GM11168 (cell line): ENCODE results near the gene CAMTA1.
"Not testable (repeated sequence)": the region's sequence is repeated elsewhere in the genome, so short reads cannot be mapped to it uniquely, and the experiment has no call there.

ENCODE experiments used
- in situ Hi-C: fragments of 300-500 bp; cut with MboI; formaldehyde crosslinking; loops from one replicate; pipeline ENCODE4 v1.12.0; 2022; ENCODE audit warnings: low sequenced_read_pairs; ENCODE audit not compliant: unreplicated experiment

The CAMTA1 gene

DNA sequence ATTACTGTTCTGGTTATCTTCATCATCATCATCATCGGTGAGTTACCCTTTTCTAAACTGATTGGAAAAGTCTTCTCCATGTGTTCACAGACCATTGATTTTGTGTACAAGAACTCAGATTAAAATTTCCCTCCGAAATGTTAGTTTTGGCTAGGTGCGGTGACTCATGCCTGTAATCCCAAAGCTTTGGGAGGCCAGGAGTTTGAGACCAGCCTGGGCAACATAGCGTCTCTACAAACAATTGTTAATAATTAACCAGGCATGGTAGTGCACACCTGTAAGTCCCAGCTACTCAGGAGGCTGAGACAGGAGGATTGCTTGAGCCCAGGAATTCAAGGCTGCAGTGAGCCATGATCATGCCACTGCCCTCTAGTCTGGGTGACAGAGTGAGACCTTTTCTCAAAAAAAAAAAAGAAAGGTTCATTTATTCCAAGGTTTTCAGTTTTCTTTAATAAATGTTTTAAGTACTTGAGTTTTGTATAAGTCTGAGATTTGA, 992.9 kb downstream of the CAMTA1 start:
- in situ Hi-C loops = no loop called here

DNA sequence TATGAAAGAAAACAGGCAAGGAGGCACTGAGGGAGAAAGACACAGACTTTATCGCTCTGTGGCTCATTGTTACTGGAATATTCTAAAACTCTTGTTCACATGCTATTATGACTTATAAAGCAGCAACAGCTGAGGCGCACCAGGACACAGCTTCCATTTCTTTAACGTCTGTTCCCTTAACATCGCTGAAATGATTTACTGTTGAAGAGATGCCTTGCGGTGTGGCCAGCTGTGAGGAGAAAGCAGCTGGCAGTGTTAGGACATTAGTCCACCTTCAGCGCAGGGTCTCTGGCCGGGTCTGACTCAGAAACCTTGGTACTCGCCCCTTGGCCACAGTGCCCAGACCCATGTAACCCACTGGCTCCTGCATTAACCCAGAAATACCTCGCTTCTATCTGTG, 995.7 kb downstream of the CAMTA1 start:
- in situ Hi-C loops = no loop called here

DNA sequence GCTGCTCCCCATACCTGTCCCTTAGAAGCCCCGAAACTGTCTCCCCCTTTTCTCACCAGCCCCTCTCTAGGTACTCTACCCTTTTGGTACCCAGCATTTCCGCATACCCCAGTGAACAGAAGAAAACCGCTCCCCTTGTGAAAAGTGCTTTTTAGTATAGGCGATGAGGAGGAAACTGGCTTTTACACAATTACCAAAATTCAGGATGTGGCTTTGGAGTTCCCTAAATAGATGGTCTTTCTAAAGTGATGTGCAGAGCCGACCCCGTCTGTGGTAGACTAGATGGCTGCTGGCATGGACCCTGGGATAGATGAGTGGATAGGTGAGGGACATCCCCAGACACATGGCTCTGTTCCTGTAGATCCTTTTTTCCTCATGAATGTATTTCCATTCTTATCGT, 996.2 kb downstream of the CAMTA1 start:
- in situ Hi-C loops = no loop called here

DNA sequence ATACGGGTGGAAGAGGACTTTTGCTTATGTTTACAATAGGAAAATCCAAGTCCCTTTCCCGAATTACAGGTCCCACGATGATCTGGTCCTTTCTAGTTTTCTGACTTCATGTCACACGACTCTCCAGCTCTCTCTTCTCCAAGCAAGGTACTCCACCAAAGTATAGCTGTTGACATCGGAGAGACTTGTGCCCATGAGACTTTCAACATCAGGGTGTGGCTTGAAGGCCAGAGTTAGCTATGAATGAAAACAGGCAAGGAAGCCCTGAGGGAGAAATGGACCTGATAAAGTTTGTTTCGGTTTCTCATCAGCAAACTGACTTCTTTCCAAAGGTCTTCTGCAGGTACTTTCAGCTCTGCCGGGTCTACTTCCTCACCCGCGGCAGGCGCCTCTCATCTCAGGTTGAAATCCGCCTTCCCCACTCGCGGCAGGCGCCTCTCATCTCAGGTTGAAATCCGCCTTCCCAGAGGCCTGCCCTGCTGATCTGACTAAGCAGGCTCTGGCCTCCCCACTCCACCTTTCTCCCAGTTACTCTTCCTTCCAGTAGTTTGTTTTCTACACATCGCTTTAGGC, 996.8 kb downstream of the CAMTA1 start:
- in situ Hi-C loops = no loop called here

DNA sequence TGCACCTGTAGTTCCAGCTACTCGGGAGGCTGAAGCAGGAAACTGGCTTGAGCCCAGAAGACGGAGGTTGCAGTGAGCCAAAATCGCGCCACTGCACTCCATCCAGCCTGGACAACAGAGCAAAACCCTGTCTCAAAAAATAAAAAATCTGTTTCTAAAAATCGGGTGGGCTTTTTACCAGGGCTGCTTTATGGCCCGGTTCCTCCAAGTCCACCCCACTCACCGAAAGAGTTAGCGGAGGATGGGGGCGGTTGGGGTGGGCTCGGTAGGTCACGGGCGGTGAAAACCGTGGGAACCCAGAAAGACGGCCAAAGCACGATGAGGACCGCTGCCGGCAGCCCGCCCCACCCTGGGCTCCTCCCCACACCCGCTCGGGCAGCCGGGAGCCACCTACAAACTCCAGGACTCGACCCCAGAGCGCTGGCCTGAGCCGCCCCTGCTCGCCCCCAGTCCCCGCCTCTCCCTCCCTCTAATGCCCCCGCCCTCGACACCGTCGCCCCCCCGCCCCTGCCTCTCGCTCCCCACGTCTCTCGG, 998.0 kb downstream of the CAMTA1 start:
- in situ Hi-C loops = no loop called here

DNA sequence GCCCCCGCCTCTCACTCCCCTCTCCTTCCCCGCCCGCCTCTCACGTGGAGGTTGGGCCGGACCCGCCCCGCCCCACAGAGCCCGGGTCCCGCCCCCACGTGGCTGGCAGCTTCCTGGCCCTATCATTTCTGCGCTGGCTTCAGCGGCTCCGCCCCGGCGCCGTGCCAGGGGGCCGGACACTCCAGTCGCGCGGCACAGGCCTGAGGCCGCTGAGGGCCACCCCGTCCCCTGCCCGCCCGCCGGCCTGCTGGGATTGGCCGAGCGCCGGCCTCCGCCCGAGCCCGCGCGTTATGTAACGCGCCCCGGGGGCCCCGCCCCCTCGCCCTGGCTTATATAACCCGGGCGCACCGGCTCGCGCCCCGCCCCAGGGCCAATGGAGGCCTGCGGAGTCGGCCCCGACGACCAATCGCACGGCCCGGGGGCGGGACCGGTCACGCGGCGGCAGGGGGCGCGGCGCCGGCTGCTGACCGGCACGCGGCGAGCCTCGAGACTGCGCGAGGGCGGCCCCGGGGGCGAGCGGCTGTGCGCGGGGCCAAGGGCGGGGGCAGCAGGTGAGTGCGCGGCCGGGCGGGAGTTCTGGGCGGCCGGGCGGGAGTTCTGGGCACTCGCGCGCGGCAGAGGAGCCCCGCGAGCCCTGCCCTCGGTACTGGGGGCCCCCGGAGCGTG, 998.7 kb downstream of the CAMTA1 start, which contains the start of gene PER3:
Gene PER3 (plus strand): TSS at position 466 of the 666 bp plus-strand sequence. CDS start 587 bp downstream, outside the sequence.
- in situ Hi-C loops = no loop called here

DNA sequence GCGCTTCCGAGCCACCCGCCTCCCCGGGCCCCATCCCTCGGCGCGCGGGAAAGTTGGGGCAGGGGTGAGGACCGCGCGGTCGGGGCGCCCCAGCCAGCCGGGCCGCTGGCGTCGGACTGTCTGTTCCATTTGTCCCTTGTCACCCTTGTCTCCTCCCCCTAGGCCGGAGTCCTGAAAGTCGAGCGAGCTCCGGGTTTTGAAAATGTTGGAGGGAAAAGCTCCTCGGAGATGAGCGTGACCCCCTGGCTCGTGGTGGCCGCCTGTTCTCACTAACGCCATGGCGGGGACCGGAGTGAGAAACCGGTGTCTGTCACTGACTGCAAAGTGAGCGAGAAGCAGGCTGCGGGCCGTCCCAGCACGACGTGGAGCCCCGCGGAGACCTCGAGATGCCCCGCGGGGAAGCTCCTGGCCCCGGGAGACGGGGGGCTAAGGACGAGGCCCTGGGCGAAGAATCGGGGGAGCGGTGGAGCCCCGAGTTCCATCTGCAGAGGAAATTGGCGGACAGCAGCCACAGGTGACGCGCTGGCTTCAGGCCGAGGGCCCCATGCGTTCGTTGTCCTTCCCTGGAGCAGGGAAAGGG, 999.3 kb downstream of the CAMTA1 start:
- in situ Hi-C loops = no loop called here

DNA sequence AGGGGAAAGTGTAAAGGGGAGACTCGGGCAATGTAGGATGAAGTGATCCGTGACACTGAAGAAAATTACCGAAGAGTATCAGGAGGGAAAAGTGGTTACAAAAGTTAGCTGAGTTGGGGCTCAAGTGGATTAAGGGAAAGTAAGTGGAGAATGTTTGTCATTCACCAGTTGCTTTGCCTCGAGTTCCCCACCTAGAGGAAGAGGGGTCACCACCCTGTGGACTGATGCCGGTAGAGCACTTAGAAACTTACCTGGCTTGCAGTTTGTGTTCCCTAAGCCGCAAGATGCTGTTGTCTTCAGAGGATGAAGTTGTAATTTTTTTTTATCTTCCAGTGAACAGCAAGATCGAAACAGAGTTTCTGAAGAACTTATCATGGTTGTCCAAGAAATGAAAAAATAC, 999.9 kb downstream of the CAMTA1 start:
- in situ Hi-C loops = no loop called here

DNA sequence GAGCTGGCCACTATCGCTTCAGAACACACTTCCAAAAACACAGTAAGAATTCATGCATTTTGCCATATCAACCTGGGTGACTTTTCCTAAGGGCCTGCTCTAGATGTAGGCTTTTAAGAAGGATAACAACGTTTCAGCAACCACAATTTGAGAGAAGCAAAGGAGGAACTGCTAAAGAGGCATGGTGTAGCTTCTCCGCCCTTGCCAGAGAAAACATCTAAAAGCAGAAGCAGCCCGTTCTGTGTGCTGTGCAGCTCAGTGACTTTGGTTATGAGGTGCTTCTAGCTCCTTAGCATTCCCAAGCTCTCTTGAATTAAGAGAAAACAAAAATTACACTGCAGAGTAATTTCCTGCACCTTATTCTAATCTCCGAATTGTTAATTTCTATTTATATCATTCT, 1001.5 kb downstream of the CAMTA1 start:
- in situ Hi-C loops = no loop called here

DNA sequence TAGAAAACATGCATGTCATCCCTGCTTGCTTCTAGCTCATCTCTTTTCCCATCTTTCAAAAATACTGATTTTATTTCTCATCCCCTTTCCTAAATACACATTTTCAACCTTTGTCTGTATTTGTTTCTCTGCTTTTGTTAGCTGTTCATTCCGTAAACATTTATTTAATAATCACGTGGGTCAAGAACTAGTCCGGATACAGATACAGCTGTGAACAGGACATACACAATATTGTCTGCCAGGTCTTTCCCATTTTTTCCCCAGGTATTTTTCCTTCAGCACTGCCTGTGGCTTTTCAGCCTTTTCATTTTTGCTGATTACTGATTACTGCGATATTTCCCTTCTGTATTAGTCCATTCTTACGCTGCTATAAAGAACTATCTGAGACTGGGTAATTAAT, 1004.6 kb downstream of the CAMTA1 start:
- in situ Hi-C loops = no loop called here

DNA sequence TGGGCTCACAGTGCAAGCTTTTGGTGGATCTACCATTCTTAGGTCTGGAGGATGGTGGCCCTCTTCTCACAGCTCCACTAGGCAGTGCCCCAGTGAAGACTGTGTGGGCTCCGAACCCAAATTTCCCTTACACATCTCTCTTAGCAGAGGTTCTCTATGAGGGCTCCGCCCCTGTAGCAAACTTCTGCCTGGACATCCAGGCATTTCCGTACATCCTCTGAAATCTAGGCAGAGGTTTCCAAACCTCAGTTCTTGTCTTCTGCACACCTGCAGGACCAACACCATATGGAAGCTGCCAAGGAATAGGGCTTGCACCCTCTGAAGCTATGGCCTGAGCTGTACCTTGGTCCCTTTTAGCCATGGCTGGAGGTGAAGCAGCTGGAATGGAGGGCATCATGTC, 1005.8 kb downstream of the CAMTA1 start:
- in situ Hi-C loops = not testable (repeated sequence)

DNA sequence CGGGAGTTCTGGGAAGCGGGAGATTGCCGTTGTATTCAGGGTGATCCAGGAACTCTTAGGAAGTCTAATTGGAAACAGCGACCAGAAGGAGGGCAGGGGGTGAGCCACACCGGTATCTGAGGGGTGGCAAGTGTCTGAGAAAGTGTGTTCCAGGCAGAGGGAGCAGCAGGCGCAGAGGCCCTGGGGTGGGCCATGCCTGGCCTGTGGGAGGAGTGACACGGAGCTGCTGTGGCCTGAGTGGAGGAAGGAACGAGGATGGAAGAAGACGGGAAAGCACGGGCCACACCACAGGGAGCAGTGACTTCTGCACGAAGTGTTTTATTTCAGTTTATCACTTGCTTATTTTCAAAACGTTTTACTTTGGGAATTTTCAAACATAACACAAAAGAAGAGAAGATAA, 1010.2 kb downstream of the CAMTA1 start:
- in situ Hi-C loops = no loop called here

DNA sequence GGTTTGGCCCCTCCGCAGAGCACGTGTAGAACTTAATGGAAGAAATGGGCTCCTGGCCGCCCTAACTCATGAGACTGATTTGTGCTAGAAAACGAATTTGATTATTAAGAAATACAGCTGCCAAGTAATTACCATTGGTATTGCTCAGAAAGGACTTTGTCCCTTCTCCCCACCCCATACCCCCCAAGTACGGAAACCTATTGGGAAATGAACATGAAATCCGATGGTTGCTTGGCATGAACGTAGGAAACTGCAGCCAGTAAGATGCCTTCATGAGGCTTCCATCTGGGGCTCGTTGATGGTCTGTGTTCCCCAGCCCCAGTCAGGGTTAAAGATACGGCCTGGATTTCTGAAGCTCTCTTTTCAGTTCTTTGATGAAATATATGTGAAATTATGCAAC, 1020.2 kb downstream of the CAMTA1 start:
- in situ Hi-C loops = loop anchor here (5.0 kb wide), 1 partner anchor 97 kb away; no protein-coding TSS in a partner anchor

DNA sequence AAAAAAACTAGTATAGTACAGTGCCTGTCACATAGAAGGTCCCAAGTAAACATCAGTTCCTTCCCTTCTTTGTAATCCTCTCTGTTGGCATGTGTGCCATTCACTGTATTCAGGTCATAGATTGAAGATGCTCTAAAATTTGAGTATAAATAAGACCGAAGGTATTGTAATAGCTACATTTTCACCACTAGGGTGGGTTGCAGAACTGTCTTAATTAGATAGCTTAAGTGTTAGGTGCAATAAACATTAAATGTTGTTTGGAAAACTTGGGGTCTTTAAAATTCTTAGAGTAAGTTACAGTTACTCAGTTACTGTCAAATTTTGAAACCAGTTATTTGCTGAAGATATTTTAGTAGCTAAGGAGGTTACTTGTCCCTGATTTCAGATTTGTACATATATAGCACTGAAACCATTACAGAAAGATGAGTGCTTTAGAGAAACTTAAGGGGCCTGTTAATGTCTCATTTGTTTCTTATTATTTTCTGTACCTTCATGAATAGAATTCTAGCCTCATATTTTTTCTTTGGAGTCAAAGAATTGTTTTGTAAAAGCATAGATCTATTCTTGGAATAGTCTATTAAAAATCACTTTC, 1023.1 kb downstream of the CAMTA1 start:
- in situ Hi-C loops = loop anchor here (5.0 kb wide), 1 partner anchor 94 kb away; no protein-coding TSS in a partner anchor

DNA sequence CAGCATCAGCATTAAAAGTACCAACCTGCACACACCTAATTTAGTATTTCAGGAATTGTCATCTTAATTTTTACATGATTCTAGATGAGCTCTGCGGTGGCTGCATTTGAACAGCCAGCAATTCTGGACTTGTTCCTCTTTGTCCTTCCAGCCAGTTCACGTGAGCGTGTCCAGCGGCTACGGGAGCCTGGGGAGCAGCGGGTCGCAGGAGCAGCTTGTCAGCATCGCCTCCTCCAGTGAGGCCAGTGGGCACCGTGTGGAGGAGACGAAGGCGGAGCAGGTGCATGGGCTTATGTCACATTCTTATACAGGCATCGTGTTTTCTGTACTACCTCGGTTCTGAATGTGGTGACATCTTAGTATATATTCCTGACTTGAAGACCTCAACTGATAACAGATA, 1024.5 kb downstream of the CAMTA1 start:
- in situ Hi-C loops = loop anchor here (5.0 kb wide), 1 partner anchor 93 kb away; no protein-coding TSS in a partner anchor

DNA sequence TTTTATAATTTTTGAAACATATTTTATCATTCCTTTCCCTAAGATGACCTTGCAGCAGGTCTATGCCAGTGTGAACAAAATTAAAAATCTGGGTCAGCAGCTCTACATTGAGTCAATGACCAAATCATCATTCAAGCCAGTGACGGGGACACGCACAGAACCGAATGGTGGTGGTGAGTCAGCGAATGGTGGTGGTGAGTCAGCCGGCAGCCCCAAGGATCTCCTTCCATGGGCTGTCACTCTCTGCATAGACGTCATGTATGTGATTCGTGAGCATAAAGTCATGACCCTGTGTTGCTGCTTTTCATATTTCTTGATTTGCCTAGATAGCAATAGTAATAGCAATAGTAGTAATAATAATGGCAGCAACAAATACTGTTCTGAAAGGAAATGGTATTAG, 1025.1 kb downstream of the CAMTA1 start:
- in situ Hi-C loops = no loop called here

DNA sequence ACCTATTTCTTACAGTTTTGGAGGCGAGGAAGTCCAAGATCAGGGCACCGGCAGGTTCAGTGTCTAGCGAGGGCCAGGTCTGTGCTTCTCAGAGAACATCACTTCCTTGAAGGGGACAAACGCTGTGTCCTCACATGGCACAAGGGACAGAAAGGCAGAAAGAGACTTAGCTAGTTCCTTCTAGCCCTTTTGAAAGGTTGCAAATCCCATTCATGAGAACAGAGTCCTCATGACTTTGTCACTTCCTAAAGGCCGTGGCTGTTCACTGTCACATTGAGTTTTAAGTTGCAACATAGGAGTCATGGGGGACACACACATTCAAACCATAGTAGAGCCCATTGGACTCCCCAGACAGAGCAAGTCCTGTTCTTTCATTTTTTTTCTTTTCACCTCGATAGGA, 1026.2 kb downstream of the CAMTA1 start:
- in situ Hi-C loops = no loop called here

DNA sequence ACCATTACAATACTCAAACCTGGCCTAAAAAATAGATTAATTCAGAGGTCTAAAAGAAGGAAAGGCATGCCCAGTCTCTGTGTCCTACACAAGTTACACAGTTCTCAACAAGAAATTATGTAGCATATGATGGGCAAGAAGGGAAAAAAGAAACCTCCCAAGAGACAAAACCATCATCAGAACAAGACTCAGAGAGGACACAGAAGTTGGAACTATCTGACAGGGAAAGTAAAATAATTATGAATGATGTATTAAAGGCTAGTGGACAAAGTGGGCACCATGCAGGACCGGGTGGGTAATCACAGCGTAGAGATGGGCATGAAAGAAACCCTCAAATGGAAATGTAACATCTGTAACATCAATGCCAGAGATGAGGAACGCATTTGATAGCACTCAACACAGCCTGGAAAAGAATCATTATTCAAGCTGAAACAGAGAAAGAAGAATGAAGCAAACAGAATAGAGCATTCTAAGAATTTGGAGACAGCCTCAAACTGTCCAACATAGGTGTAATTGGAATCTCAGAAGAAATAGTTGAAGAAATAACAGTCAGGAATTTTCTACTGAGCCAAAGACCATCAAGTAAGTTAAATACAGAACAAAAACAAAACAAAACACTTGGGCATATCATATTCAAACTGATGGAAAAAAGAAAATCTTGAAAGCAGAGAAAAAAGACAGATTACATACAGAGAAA, 1028.6 kb downstream of the CAMTA1 start:
- in situ Hi-C loops = no loop called here
